ENCODE results near the gene PON1.
A peak's percentile ranks its signal among the peaks of the same experiment; 100 is the strongest.

PON1 gene

DNA sequence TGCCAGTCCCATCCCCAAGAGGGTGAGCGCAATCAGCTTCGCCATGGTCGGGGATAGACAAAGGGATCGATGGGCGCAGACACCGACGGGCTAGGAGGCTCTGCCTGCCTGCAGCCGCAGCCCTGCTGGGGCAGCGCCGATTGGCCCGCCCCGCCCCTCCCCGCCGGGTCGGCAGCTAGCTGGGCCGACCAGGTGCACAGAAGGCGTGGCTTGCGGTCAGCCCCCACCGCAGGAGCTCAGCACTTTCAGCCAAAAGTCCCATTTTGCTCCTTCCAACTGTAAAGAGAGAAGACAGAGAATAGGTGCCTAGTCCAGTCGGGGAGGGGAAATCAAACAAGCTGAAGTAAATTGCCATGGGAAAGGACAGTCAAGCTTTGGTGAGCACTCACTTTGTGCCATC, at the start of gene PON1:
Gene PON1, minus strand, starts transcription at position 102 of the 400 bp plus-strand sequence. Its CDS starts 57 bp downstream, at position 45.
- ATAC-seq (ENCODE audit: low read depth) (peak; percentile 36; the same call in 2 of the 3 replicates), DNase-seq (ENCODE audit: low spot score) (no peak)
- Histone ChIP-seq H3K27ac (ENCODE audit: poor library complexity, severe bottlenecking) (no peak within 1 kb of the TSS), H3K4me3 (ENCODE audit: severe bottlenecking) (no peak within 1 kb of the TSS), H3K9me3 (ENCODE audit: severe bottlenecking) (no peaks in the 10 kb centered on the region), H3K27me3 (ENCODE audit: insufficient read depth, poor library complexity, severe bottlenecking) (peaks cover 10% of the 10 kb centered on the region), H3K4me1 (ENCODE audit: insufficient read depth, poor library complexity, severe bottlenecking) (no peaks in the 10 kb centered on the region), H3K36me3 (ENCODE audit: low read depth) (no peaks in the 10 kb centered on the region)
- TF ChIP-seq, protein P1, sequence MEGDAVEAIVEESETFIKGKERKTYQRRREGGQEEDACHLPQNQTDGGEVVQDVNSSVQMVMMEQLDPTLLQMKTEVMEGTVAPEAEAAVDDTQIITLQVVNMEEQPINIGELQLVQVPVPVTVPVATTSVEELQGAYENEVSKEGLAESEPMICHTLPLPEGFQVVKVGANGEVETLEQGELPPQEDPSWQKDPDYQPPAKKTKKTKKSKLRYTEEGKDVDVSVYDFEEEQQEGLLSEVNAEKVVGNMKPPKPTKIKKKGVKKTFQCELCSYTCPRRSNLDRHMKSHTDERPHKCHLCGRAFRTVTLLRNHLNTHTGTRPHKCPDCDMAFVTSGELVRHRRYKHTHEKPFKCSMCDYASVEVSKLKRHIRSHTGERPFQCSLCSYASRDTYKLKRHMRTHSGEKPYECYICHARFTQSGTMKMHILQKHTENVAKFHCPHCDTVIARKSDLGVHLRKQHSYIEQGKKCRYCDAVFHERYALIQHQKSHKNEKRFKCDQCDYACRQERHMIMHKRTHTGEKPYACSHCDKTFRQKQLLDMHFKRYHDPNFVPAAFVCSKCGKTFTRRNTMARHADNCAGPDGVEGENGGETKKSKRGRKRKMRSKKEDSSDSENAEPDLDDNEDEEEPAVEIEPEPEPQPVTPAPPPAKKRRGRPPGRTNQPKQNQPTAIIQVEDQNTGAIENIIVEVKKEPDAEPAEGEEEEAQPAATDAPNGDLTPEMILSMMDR (IDR thresholded peaks at IDR 0.05; ENCODE audit: poor library complexity, severe bottlenecking) = no peak

DNA sequence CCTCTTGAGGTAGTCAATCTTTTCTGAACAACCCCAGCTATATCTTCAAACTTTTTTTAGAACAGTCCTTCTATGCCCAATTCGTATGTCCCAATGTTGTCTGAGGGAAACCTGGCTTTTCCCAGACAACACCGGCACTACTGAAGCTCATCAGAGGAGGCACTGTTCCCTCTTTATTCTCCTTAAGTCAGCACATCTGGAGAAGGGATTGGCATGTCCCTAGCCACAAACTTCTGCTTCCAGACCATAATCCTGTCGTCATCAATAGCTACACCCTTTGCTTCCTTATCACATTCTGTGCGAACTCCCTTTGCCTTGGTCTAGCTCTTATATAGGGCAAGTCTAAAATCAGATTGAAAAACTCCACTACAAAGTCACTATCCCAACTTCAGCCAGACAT, 49.0 kb upstream of the PON1 start:
- TF ChIP-seq, protein P1 (IDR thresholded peaks at IDR 0.05; ENCODE audit: poor library complexity, severe bottlenecking) = no peak
- Histone ChIP-seq H3K36me3 (ENCODE audit: low read depth) (no peaks in the 10 kb centered on the region), H3K27me3 (ENCODE audit: insufficient read depth, poor library complexity, severe bottlenecking) (no peaks in the 10 kb centered on the region), H3K4me3 (ENCODE audit: severe bottlenecking) (no peak overlapping the region), H3K27ac (ENCODE audit: poor library complexity, severe bottlenecking) (no peak overlapping the region), H3K4me1 (ENCODE audit: insufficient read depth, poor library complexity, severe bottlenecking) (no peaks in the 10 kb centered on the region), H3K9me3 (ENCODE audit: severe bottlenecking) (no peaks in the 10 kb centered on the region)
- DNase-seq (ENCODE audit: low spot score) (no peak), ATAC-seq (ENCODE audit: low read depth) (no peak)

DNA sequence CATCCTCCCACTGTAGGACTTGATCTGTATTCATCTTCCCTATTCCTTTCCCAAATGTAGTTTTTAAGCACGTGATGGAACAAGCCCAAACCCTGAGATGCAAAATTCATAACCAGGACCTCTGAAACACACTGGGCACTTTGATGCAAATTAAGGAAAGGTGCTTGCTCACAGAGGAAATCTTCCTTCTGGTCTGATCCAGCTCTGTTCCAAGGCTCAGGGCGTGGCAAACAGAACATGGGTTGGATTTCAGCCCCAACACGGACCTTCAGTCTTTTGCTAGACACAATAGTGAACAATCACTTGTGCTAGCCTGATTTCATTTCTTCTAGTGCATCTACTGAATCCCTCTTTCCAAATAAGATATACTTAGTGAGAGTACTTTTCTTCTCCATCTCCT, 43.9 kb upstream of the PON1 start:
- DNase-seq (ENCODE audit: low spot score) (no peak), ATAC-seq (ENCODE audit: low read depth) (no peak)
- TF ChIP-seq, protein P1 (IDR thresholded peaks at IDR 0.05; ENCODE audit: poor library complexity, severe bottlenecking) = no peak
- H3K4me3 ChIP-seq (ENCODE audit: severe bottlenecking) = no peak overlapping the region
- no peaks in the 10 kb centered on the region for H3K36me3 ChIP-seq (ENCODE audit: low read depth)
- H3K27ac ChIP-seq (ENCODE audit: poor library complexity, severe bottlenecking) = no peak overlapping the region
- no peaks in the 10 kb centered on the region for H3K4me1 ChIP-seq (ENCODE audit: insufficient read depth, poor library complexity, severe bottlenecking)
- H3K27me3 ChIP-seq (ENCODE audit: insufficient read depth, poor library complexity, severe bottlenecking) = no peaks in the 10 kb centered on the region
- H3K9me3 ChIP-seq (ENCODE audit: severe bottlenecking) = no peaks in the 10 kb centered on the region

DNA sequence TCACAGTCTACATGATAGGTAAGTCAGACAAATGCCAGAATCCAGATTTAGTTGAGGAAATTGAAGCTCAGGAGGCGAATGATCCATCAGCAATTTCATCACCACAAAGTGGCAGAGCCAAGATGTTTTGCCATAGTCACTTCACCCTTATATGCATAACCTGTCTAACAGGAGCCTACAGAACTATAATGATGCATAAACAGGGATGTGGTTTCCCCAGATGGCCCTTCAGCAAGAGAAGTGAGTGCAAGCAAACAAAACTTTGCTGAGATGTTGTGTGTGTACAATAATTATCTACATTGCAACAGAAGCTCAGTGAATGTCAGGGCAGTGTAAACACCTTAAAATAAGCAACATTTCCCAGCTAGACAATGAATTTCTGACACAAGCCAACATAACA, 43.3 kb upstream of the PON1 start:
- Histone ChIP-seq H3K27ac (ENCODE audit: poor library complexity, severe bottlenecking) (no peak overlapping the region), H3K4me1 (ENCODE audit: insufficient read depth, poor library complexity, severe bottlenecking) (no peaks in the 10 kb centered on the region), H3K9me3 (ENCODE audit: severe bottlenecking) (no peaks in the 10 kb centered on the region), H3K36me3 (ENCODE audit: low read depth) (no peaks in the 10 kb centered on the region), H3K27me3 (ENCODE audit: insufficient read depth, poor library complexity, severe bottlenecking) (no peaks in the 10 kb centered on the region), H3K4me3 (ENCODE audit: severe bottlenecking) (no peak overlapping the region)
- ATAC-seq (ENCODE audit: low read depth) = no peak
- DNase-seq (ENCODE audit: low spot score) = no peak
- TF ChIP-seq, protein P1 (IDR thresholded peaks at IDR 0.05; ENCODE audit: poor library complexity, severe bottlenecking) = no peak

DNA sequence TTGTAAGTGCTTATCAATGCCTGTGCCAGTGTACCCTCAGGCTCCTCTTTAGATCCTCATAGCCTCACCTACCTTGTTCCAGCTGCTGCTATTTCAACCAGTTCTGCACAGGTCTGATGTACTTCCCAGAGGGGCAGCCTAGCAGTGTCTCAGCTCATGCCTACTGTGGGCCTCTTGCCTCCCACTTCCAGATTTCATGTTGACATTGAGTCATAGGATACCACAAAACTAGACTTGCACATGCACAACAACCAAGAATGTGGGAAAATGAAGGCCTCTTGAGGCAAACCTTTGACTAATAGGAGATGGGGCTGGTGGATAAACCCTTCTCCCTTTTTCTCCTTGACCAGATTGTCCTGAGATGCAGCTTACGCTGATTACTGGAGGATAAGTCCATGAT, 40.8 kb upstream of the PON1 start:
- ATAC-seq (ENCODE audit: low read depth) = peak; percentile 51; the same call in 2 of the 3 replicates
- TF ChIP-seq, protein P1 (IDR thresholded peaks at IDR 0.05; ENCODE audit: poor library complexity, severe bottlenecking) = no peak
- H3K4me3 ChIP-seq (ENCODE audit: severe bottlenecking) = no peak overlapping the region
- no peak overlapping the region for H3K27ac ChIP-seq (ENCODE audit: poor library complexity, severe bottlenecking)
- H3K4me1 ChIP-seq (ENCODE audit: insufficient read depth, poor library complexity, severe bottlenecking) = no peaks in the 10 kb centered on the region
- DNase-seq (ENCODE audit: low spot score) = no peak
- H3K36me3 ChIP-seq (ENCODE audit: low read depth) = no peaks in the 10 kb centered on the region
- H3K9me3 ChIP-seq (ENCODE audit: severe bottlenecking) = no peaks in the 10 kb centered on the region
- no peaks in the 10 kb centered on the region for H3K27me3 ChIP-seq (ENCODE audit: insufficient read depth, poor library complexity, severe bottlenecking)
